Astrocyte (in vitro differentiated cells and primary cell): Measurements from ENCODE around the gene AQP6. TPM values are rescaled to one million over a fixed set of nuclear protein-coding genes. Genes with fewer than 3 reads are reported as not detected.

ENCODE experiments used
- DNase-seq: peaks from one replicate; pipeline ENCODE4 v3.0.0-alpha.2; 2010; ENCODE audit warnings: low read depth
- FAIRE-seq: peaks from 2 replicates; lab custom pipeline; 2011; peaks lifted over from hg19 to GRCh38; lab: Jason Lieb, UNC
- H2AFZ ChIP-seq: 2 replicates; pipeline ENCODE4 v1.6.0; 2012; ENCODE audit warnings: low read depth, low read length, inconsistent platforms
- H3K27ac ChIP-seq: 2 replicates; pipeline ENCODE4 v1.5.1; 2011; ENCODE audit warnings: low read depth, low read length, inconsistent platforms
- H3K27me3 ChIP-seq: 2 replicates; pipeline ENCODE4 v1.6.0; 2011; ENCODE audit warnings: low read length, inconsistent platforms; ENCODE audit not compliant: insufficient read depth
- H3K36me3 ChIP-seq: 2 replicates; pipeline ENCODE4 v1.5.1; 2011; ENCODE audit warnings: low read length, inconsistent platforms; ENCODE audit not compliant: insufficient read depth
- H3K4me1 ChIP-seq: 2 replicates; pipeline ENCODE4 v1.5.1; 2011; ENCODE audit warnings: low read length, inconsistent platforms; ENCODE audit not compliant: insufficient read depth
- H3K4me2 ChIP-seq: 2 replicates; pipeline ENCODE4 v1.6.0; 2012; ENCODE audit warnings: low read length, inconsistent platforms
- H3K4me3 ChIP-seq: 2 replicates; pipeline ENCODE4 v1.5.1; 2011; ENCODE audit warnings: low read depth, mild to moderate bottlenecking, low read length, inconsistent platforms; ENCODE audit not compliant: insufficient read depth
- H3K79me2 ChIP-seq: 2 replicates; pipeline ENCODE4 v1.6.0; 2012; ENCODE audit warnings: mild to moderate bottlenecking, low read length, inconsistent platforms; ENCODE audit not compliant: insufficient read depth
- H3K9ac ChIP-seq: 2 replicates; pipeline ENCODE4 v1.6.0; 2012; ENCODE audit warnings: mild to moderate bottlenecking, low read length, inconsistent platforms
- H3K9me3 ChIP-seq: 2 replicates; pipeline ENCODE4 v1.5.1; 2012; ENCODE audit warnings: low read depth, mild to moderate bottlenecking, low read length, inconsistent platforms; ENCODE audit not compliant: insufficient read depth
- H4K20me1 ChIP-seq: 2 replicates; pipeline ENCODE4 v1.6.0; 2012; ENCODE audit warnings: low read length, inconsistent platforms; ENCODE audit not compliant: insufficient read depth
- H3K27ac Mint-ChIP-seq: one replicate; pipeline ENCODE4 v1.8.0; 2021; ENCODE audit warnings: mild to moderate bottlenecking, mixed read lengths; ENCODE audit not compliant: unreplicated experiment
- H3K27me3 Mint-ChIP-seq: one replicate; pipeline ENCODE4 v1.8.0; 2021; ENCODE audit warnings: low read depth, mixed read lengths; ENCODE audit not compliant: unreplicated experiment
- H3K36me3 Mint-ChIP-seq: one replicate; pipeline ENCODE4 v1.8.0; 2021; ENCODE audit warnings: low read depth, mixed read lengths; ENCODE audit not compliant: unreplicated experiment
- H3K4me1 Mint-ChIP-seq: one replicate; pipeline ENCODE4 v1.8.0; 2021; ENCODE audit warnings: low read depth, mixed read lengths; ENCODE audit not compliant: unreplicated experiment
- H3K4me3 Mint-ChIP-seq: one replicate; pipeline ENCODE4 v1.8.0; 2021; ENCODE audit warnings: mild to moderate bottlenecking, moderate library complexity, mixed read lengths; ENCODE audit not compliant: unreplicated experiment
- H3K9me3 Mint-ChIP-seq: one replicate; pipeline ENCODE4 v1.8.0; 2021; ENCODE audit warnings: mild to moderate bottlenecking, mixed read lengths; ENCODE audit not compliant: unreplicated experiment
- EZH2 ChIP-seq: IDR thresholded peaks from 2 replicates; pipeline ENCODE4 v1.6.1; 2012; ENCODE audit warnings: mild to moderate bottlenecking, low read length, inconsistent platforms; ENCODE audit not compliant: insufficient read depth
- total RNA-seq: library from RNA; stranded (reverse); gene quantifications from 2 replicates; pipeline ENCODE4 v1.2.1, GENCODE V29; 2021
- TF ChIP-seq, protein P1 (sequence below): IDR thresholded peaks from 2 replicates; pipeline ENCODE4 v1.5.1; 2011; ENCODE audit warnings: low read depth, mild to moderate bottlenecking, inconsistent platforms, low read length, moderate library complexity; ENCODE audit not compliant: insufficient read depth

AQP6 gene
- total RNA-seq, 1 donor from 2014 or later = not detected

DNA sequence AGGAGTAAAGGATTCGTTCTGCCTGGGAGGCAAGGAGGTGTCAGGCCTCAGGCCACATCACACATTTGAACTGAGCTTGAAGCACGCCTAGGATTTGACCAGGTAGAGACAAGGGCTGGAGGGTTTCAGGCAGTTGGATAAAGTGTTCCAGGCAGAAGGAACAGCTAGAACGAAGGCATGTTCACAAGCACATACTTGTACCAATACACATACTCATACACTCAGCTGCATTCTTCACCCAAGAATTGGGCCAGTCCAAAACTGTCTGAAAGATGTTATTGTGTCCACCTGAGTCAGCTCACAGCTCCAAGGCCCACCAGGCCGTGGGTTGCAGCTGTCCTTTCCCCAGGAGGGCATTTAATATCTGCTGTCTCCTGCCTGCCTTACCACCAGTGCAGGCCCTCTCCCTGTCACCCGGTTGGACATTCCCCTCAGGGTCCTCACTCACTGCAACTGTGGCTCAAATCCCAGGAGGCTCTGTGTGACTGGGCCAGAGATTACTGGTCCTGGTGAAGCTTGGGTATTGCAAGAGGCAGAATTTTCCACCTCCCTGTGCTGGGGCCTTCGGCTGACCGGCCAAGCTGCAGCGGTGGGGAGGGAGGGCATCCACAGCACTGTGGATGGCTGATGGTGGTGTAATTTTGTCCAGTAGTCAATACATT, 35.0 kb upstream of the AQP6 start:
- Mint-ChIP-seq H3K27me3 (peaks cover 6% of the 10 kb centered on the region), H3K4me3 (no peak overlapping the region), H3K4me1 (peaks cover 4% of the 10 kb centered on the region), H3K36me3 (no peaks in the 10 kb centered on the region), H3K27ac (peak overlapping the region; percentile 20), H3K9me3 (no peaks in the 10 kb centered on the region)
- H3K9me3 ChIP-seq = no peaks in the 10 kb centered on the region
- no peaks in the 10 kb centered on the region for H3K27me3 ChIP-seq
- no peak overlapping the region for H3K9ac ChIP-seq
- H3K27ac ChIP-seq = no peak overlapping the region
- H2AFZ ChIP-seq = no peak overlapping the region
- H3K36me3 ChIP-seq = no peaks in the 10 kb centered on the region
- H3K79me2 ChIP-seq = no peaks in the 10 kb centered on the region
- no peaks in the 10 kb centered on the region for H4K20me1 ChIP-seq
- no peak overlapping the region for H3K4me3 ChIP-seq
- no peak for DNase-seq
- no peak overlapping the region for H3K4me2 ChIP-seq
- TF ChIP-seq, protein P1, sequence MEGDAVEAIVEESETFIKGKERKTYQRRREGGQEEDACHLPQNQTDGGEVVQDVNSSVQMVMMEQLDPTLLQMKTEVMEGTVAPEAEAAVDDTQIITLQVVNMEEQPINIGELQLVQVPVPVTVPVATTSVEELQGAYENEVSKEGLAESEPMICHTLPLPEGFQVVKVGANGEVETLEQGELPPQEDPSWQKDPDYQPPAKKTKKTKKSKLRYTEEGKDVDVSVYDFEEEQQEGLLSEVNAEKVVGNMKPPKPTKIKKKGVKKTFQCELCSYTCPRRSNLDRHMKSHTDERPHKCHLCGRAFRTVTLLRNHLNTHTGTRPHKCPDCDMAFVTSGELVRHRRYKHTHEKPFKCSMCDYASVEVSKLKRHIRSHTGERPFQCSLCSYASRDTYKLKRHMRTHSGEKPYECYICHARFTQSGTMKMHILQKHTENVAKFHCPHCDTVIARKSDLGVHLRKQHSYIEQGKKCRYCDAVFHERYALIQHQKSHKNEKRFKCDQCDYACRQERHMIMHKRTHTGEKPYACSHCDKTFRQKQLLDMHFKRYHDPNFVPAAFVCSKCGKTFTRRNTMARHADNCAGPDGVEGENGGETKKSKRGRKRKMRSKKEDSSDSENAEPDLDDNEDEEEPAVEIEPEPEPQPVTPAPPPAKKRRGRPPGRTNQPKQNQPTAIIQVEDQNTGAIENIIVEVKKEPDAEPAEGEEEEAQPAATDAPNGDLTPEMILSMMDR = no peak
- no peak for TF ChIP-seq EZH2
- H3K4me1 ChIP-seq = no peaks in the 10 kb centered on the region
- FAIRE-seq = no peak

DNA sequence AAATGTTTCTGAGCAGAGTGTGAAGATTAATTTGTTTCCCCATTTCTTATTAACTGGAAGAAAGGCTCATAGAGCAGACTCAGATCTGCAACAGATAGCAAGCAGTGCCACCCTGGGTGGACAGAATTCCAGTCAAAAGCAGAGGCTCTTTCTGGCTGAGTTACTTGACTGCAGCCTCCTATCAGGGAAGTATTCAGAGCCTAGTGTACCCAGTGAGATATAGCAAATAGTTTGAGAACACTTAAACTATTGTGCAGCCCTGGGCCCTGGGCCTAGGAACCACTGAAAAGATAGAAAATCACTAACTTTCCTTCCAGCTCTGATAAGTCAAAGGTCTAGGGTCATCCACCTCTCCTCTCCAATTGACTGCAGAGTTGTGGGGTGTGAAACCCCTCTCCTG, 33.4 kb upstream of the AQP6 start:
- no peak overlapping the region for H3K9ac ChIP-seq
- H3K4me2 ChIP-seq = no peak overlapping the region
- H4K20me1 ChIP-seq = no peaks in the 10 kb centered on the region
- H2AFZ ChIP-seq = no peak overlapping the region
- H3K4me1 ChIP-seq = no peaks in the 10 kb centered on the region
- no peak overlapping the region for H3K4me3 ChIP-seq
- Mint-ChIP-seq H3K4me1 (no peaks in the 10 kb centered on the region), H3K36me3 (no peaks in the 10 kb centered on the region), H3K27me3 (peaks cover 14% of the 10 kb centered on the region), H3K27ac (no peak overlapping the region), H3K9me3 (no peaks in the 10 kb centered on the region), H3K4me3 (no peak overlapping the region)
- no peaks in the 10 kb centered on the region for H3K9me3 ChIP-seq
- H3K27me3 ChIP-seq = no peaks in the 10 kb centered on the region
- FAIRE-seq (no peak), DNase-seq (no peak)
- TF ChIP-seq EZH2 = no peak
- TF ChIP-seq, protein P1 = no peak
- H3K79me2 ChIP-seq = no peaks in the 10 kb centered on the region
- H3K27ac ChIP-seq = no peak overlapping the region
- H3K36me3 ChIP-seq = no peaks in the 10 kb centered on the region

DNA sequence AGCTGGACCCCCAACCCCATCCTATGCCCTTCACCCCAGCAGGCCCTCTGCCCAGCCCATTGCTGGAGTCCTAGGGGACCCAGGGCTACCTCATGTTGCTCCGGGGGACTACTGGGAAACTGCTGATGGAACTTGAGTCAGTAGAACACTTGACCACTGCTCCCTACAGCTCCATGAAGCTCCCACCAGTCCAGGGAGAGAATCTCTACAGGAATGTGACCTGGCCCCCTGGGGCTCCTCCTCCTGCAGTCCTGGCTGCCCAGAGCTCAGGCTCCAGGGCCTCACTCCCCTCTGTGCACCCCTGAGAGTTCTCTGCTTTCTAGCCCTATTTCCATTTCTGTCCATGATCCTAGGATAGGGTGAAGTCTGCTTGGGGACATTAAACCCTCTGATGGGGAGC, 33.0 kb upstream of the AQP6 start:
- Mint-ChIP-seq H3K4me3 (no peak overlapping the region), H3K36me3 (no peaks in the 10 kb centered on the region), H3K9me3 (no peaks in the 10 kb centered on the region), H3K27ac (no peak overlapping the region), H3K4me1 (no peaks in the 10 kb centered on the region), H3K27me3 (peaks cover 14% of the 10 kb centered on the region)
- TF ChIP-seq EZH2 = no peak
- TF ChIP-seq, protein P1 = no peak
- Histone ChIP-seq H3K4me2 (no peak overlapping the region), H3K4me1 (no peaks in the 10 kb centered on the region), H3K27ac (no peak overlapping the region), H3K4me3 (no peak overlapping the region), H3K79me2 (no peaks in the 10 kb centered on the region), H3K9me3 (no peaks in the 10 kb centered on the region), H4K20me1 (no peaks in the 10 kb centered on the region), H2AFZ (no peak overlapping the region), H3K36me3 (no peaks in the 10 kb centered on the region), H3K9ac (no peak overlapping the region), H3K27me3 (no peaks in the 10 kb centered on the region)
- DNase-seq = no peak
- FAIRE-seq = no peak
